HepG2 (cell line): Measurements from ENCODE around the gene SPAM1. TPM values are rescaled to one million over a fixed set of nuclear protein-coding genes. Genes with fewer than 3 reads are reported as not detected.

Experiments used
- ATAC-seq: fragments of 200-7000 bp; cut with Tn5 transposase; 3 replicates; pipeline ENCODE4 v1.9.1; 2020; ENCODE audit warnings: mild to moderate bottlenecking, moderate library complexity
- BruUV-seq: library from RNA; stranded (reverse); fragments of 400-500 nt; replicated peaks from 2 replicates; lab custom pipeline; 2021; lab: Mats Ljungman, UMichigan
- CTCF ChIA-PET: fragments of 300-600 bp; formaldehyde crosslinking; extraction: SDS; loops from one replicate; lab custom pipeline; 2021; ENCODE audit warnings: low total read pairs, inconsistent platforms, low intra/inter-chr PET ratio; lab: Yijun Ruan, JAX
- POLR2A ChIA-PET: fragments of 350-600 bp; sonication (Branson Sonifier 250); formaldehyde crosslinking; loops from one replicate; lab custom pipeline; 2020; ENCODE audit warnings: antibody characterized with exemption, inconsistent platforms; lab: Yijun Ruan, JAX
- DNase-seq: peaks from one replicate; pipeline ENCODE4 v3.0.0-alpha.2; 2015; ENCODE audit warnings: low spot score
- FAIRE-seq: peaks from 3 replicates; lab custom pipeline; 2011; peaks lifted over from hg19 to GRCh38; lab: Jason Lieb, UNC
- H2AFZ ChIP-seq: one replicate; pipeline ENCODE4 v1.6.1; 2011; ENCODE audit warnings: low read length, inconsistent platforms
- H3K27ac ChIP-seq: fragments of 300-600 bp; 3 replicates; pipeline ENCODE4 v1.8.0; 2011; ENCODE audit warnings: mixed run types, mild to moderate bottlenecking, mixed read lengths, low read length, inconsistent platforms; ENCODE audit not compliant: insufficient read depth; ENCODE audit errors: extremely low read length
- H3K27me3 ChIP-seq, 2 experiments: fragments of 200-600 bp in 1 of 2; 2 replicates in 1 of 2; 3 replicates in 1 of 2; pipeline versions ENCODE4 v1.6.0 to v1.8.0; 2011; ENCODE audit warnings: low read length in 2 of 2, mild to moderate bottlenecking in 2 of 2, moderate library complexity in 2 of 2, inconsistent platforms in 1 of 2; ENCODE audit not compliant: insufficient read depth in 2 of 2, control insufficient read depth in 1 of 2
- H3K36me3 ChIP-seq, 2 experiments: fragments of 200-600 bp in 1 of 2; replicated peaks in 1 of 2; 2 replicates in 1 of 2; 3 replicates in 1 of 2; pipeline versions ENCODE4 v1.5.1 to v1.8.0; 2011; ENCODE audit warnings: low read length in 2 of 2, inconsistent platforms in 1 of 2; ENCODE audit not compliant: insufficient read depth in 2 of 2, control insufficient read depth in 1 of 2
- H3K4me1 ChIP-seq: 2 replicates; pipeline ENCODE4 v1.5.1; 2012; ENCODE audit warnings: low read length, inconsistent platforms; ENCODE audit not compliant: insufficient read depth
- H3K4me2 ChIP-seq: 2 replicates; pipeline ENCODE4 v1.6.0; 2011; ENCODE audit warnings: low read depth, low read length, inconsistent platforms
- H3K4me3 ChIP-seq, 3 experiments: fragments of 200-600 bp in 1 of 3; sonication (generic), shearing (Covaris generic) in 1 of 3; replicated peaks in 1 of 3; 2 replicates each; pipeline ENCODE4 v1.5.1; 2011 to 2016; ENCODE audit warnings: low read length in 3 of 3, inconsistent platforms in 2 of 3, low read depth in 2 of 3, mild to moderate bottlenecking in 2 of 3, control low read depth in 1 of 3, mixed read lengths in 1 of 3; ENCODE audit not compliant: insufficient read depth in 1 of 3
- H3K79me2 ChIP-seq: one replicate; pipeline ENCODE4 v1.6.1; 2011; ENCODE audit warnings: low read length, inconsistent platforms; ENCODE audit not compliant: insufficient read depth
- H3K9ac ChIP-seq: 2 replicates; pipeline ENCODE4 v1.6.0; 2011; ENCODE audit warnings: mild to moderate bottlenecking, low read depth, low read length, inconsistent platforms; ENCODE audit not compliant: insufficient read depth
- H3K9me3 ChIP-seq: 2 replicates; pipeline ENCODE4 v1.5.1; 2012; ENCODE audit warnings: mild to moderate bottlenecking, low read length
- H4K20me1 ChIP-seq: 2 replicates; pipeline ENCODE4 v1.6.0; 2011; ENCODE audit warnings: inconsistent platforms, mild to moderate bottlenecking, low read length, moderate library complexity; ENCODE audit not compliant: insufficient read depth
- ETV5 ChIP-seq: IDR thresholded peaks from 2 replicates; pipeline ENCODE4 v1.6.1; 2018; ENCODE audit warnings: missing biosample characterization, missing genetic modification reagents, inconsistent platforms, borderline replicate concordance
- NCOA1 ChIP-seq: sonication (generic); formaldehyde crosslinking; IDR thresholded peaks from 2 replicates; pipeline ENCODE4 v1.9.0; 2021; ENCODE audit warnings: missing genetic modification reagents
- ZMAT3 ChIP-seq: sonication (generic); formaldehyde crosslinking; conservative IDR thresholded peaks from 2 replicates; pipeline ENCODE4 v1.7.0; 2021; ENCODE audit warnings: missing genetic modification reagents
- WGBS: methylation state at CpG from one replicate; pipeline ENCODE4 v1.1.6; 2017; ENCODE audit warnings: low lambda C conversion rate; 5-methylcytosine and 5-hydroxymethylcytosine counted together
- in situ Hi-C: cut with HindIII; loops from 2 replicates; pipeline ENCODE4 v1.10.0; 2017; ENCODE audit warnings: low pct_unique_long_range_greater_than_20kb; ENCODE audit not compliant: extremely low pct_ligation_motif_present
- intact Hi-C: fragments of 100-400 bp; cut with micrococcal nuclease; formaldehyde crosslinking; loops from one replicate; pipeline ENCODE4 v1.10.0; 2022; ENCODE audit not compliant: unreplicated experiment
- polyA plus RNA-seq, 8 experiments: library from polyadenylated mRNA; depleted of rRNA in 3 of 8; stranded (reverse) in 7 of 8; unstranded in 1 of 8; fragments of >200 nt; fragmentation: Illumina TruSeq in 4 of 8; extraction: Trizol in 4 of 8; gene quantifications; 2 replicates each; pipeline versions ENCODE4 v1.2.1 to v1.2.3, GENCODE V29; 2011 to 2016; ENCODE audit warnings: low read depth in 4 of 8, missing spikeins in 1 of 8, mixed read lengths in 1 of 8; ENCODE audit not compliant: insufficient read depth in 1 of 8
- total RNA-seq, 5 experiments: library from RNA; depleted of rRNA; stranded (reverse); fragments of >200 nt; fragmentation: Illumina TruSeq; extraction: Trizol; gene quantifications; 2 replicates each; pipeline ENCODE4 v1.2.3, GENCODE V29; 2016; ENCODE audit warnings: low read depth in 1 of 5
- TF ChIP-seq, protein P1 (sequence below): sonication (generic); formaldehyde crosslinking; IDR thresholded peaks from 2 replicates; pipeline ENCODE4 v1.8.0; 2022; ENCODE audit warnings: mild to moderate bottlenecking, missing genetic modification reagents

SPAM1 gene
- total and polyA plus RNA-seq, 2 of the 13 experiments (the other 11 are each of a cell fraction or from before 2014, with no cell fraction given) = not detected

DNA sequence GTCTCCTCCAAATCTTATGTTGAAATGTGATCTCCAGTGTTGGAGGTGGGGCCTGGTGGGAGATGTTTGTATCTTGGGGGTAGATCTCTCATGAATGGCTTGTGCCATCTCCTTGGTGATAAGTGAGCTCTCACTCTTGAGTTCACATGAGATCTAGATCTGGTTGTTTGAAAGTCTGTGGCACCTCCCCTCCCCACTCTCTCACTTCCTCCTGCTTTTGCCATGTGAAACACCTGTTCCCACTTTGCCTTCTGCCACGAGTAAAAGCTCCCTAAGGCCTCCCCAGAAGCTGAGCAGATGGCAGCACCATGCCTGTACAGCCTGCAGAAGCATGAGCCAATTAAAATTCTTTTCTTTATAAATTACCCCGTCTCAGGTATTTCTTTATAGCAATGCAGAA, 84.3 kb downstream of the SPAM1 start:
- H3K9me3 ChIP-seq = no peaks in the 10 kb centered on the region
- TF ChIP-seq NCOA1 (no peak), ETV5 (CRISPR knock-in tag) (no peak), ZMAT3 (CRISPR knock-in tag) (no peak)
- TF ChIP-seq, protein P1, sequence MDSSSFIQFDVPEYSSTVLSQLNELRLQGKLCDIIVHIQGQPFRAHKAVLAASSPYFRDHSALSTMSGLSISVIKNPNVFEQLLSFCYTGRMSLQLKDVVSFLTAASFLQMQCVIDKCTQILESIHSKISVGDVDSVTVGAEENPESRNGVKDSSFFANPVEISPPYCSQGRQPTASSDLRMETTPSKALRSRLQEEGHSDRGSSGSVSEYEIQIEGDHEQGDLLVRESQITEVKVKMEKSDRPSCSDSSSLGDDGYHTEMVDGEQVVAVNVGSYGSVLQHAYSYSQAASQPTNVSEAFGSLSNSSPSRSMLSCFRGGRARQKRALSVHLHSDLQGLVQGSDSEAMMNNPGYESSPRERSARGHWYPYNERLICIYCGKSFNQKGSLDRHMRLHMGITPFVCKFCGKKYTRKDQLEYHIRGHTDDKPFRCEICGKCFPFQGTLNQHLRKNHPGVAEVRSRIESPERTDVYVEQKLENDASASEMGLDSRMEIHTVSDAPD (CRISPR knock-in tag) = no peak
- no peak for FAIRE-seq
- ChIA-PET CTCF (no interaction called here), POLR2A (no interaction called here)
- no peaks in the 10 kb centered on the region for H3K4me1 ChIP-seq
- H3K4me2 ChIP-seq = no peak overlapping the region
- no peaks in the 10 kb centered on the region for H3K27me3 ChIP-seq
- H3K9ac ChIP-seq = no peak overlapping the region
- no peaks in the 10 kb centered on the region for H3K79me2 ChIP-seq
- DNase-seq = no peak
- H3K36me3 ChIP-seq = no peaks in the 10 kb centered on the region
- ATAC-seq = no peak
- intact Hi-C loops (no loop called here), in situ Hi-C loops (no loop called here)
- no peak overlapping the region for H3K4me3 ChIP-seq
- no peak overlapping the region for H3K27ac ChIP-seq
- no TSS peak for BruUV-seq
- H4K20me1 ChIP-seq = no peaks in the 10 kb centered on the region
- 0% methylated on average over 2 of the region's 2 CpGs for WGBS
- H2AFZ ChIP-seq = no peak overlapping the region

Other genes starting within 250 kb of the SPAM1 start
- 12.8 and 18.7 TPM in 2 replicates for gene WASL, start 176.2 kb upstream of the SPAM1 start, total RNA-seq (2016; rRNA removed; fragmentation: Illumina TruSeq; extraction: Trizol)
- 7.4 and 7.9 TPM in 2 replicates for gene WASL, start 176.2 kb upstream of the SPAM1 start, polyA plus RNA-seq (2011; rRNA removed)
- not detected in 2 replicates for gene HYAL4, start 80.1 kb upstream of the SPAM1 start, total RNA-seq (2016; rRNA removed; fragmentation: Illumina TruSeq; extraction: Trizol)
- gene HYAL4, start 80.1 kb upstream of the SPAM1 start, polyA plus RNA-seq (2011; rRNA removed) = not detected in 2 replicates
- not detected in 2 replicates for gene TMEM229A, start 107.8 kb downstream of the SPAM1 start, total RNA-seq (2016; rRNA removed; fragmentation: Illumina TruSeq; extraction: Trizol)
- gene TMEM229A, start 107.8 kb downstream of the SPAM1 start, polyA plus RNA-seq (2011; rRNA removed) = not detected in 2 replicates